ENCODE results near the gene DNM3.

DNA sequence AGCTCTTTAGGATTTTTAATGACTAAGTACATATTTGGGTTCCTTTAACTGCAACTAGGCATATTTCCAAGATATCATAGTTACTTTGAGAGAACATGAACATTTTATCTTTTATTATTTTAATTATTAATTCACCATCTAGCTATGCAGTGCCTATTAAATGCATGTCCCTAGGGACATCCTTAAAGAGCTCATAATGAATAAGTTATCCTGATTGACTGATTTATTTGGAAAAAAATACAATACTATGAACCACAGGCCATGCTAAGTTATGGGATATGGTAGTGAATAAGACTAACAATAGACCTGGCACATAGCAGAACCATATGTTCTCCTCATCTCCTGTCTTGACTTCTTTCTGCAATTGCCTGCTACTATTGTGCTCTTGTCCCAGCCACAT is 562.8 kb downstream of the DNM3 start:
- no peak for TF ChIP-seq FOXA1 (IDR thresholded peaks at IDR 0.05)
- TF ChIP-seq PKNOX1 (IDR thresholded peaks at IDR 0.05) = no peak
- no peak for TF ChIP-seq SUZ12 (IDR thresholded peaks at IDR 0.05)
- TF ChIP-seq FOXM1 (IDR thresholded peaks at IDR 0.05; ENCODE audit: borderline replicate concordance) = no peak
- TF ChIP-seq ELF4 (IDR thresholded peaks at IDR 0.05) = no peak
- TF ChIP-seq SP1 (IDR thresholded peaks at IDR 0.05) = no peak
- TF ChIP-seq ZNF384 (IDR thresholded peaks at IDR 0.05) = no peak
- TF ChIP-seq NFRKB (IDR thresholded peaks at IDR 0.05) = no peak
- TF ChIP-seq BHLHE40 (IDR thresholded peaks at IDR 0.05; ENCODE audit: borderline replicate concordance) = no peak
- no peak for TF ChIP-seq FOXK2 (IDR thresholded peaks at IDR 0.05)
- no peak for TF ChIP-seq CTBP1 (IDR thresholded peaks at IDR 0.05; ENCODE audit: borderline replicate concordance)
- no peak for TF ChIP-seq ARNT (IDR thresholded peaks at IDR 0.05)
- TF ChIP-seq LEF1 (IDR thresholded peaks at IDR 0.05; ENCODE audit: borderline replicate concordance) = no peak
